ENCODE data around the gene GAS5. TPM values are rescaled to one million over a fixed set of nuclear protein-coding genes. Genes with fewer than 3 reads are reported as not detected.

The GAS5 gene
- total and polyA plus RNA-seq, 9 of the 15 experiments (the other 6 are each of a cell fraction or from before 2014, with no cell fraction given), result 565 to 1,860 (median 1,006) TPM

DNA sequence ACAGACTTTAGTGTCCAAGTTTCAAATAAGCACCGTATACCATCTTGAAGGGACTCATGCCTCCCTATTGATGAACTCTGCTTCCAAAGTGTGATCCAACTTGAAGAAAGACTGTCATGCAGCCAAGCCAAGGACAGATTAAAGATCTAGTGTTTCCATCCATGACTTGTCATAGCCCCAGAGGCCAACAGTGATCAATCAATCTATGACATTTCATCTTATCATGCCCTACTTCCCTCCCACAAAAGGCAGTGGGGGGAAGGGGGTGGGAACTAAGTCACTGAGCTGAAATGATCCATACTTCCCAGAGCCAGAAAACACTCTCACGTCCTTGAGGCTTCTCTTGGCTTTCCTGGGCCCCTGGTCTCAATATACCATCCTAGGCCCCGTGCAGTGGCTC is 45.3 kb upstream of the GAS5 start (continued):
- TF ChIP-seq, protein P1, sequence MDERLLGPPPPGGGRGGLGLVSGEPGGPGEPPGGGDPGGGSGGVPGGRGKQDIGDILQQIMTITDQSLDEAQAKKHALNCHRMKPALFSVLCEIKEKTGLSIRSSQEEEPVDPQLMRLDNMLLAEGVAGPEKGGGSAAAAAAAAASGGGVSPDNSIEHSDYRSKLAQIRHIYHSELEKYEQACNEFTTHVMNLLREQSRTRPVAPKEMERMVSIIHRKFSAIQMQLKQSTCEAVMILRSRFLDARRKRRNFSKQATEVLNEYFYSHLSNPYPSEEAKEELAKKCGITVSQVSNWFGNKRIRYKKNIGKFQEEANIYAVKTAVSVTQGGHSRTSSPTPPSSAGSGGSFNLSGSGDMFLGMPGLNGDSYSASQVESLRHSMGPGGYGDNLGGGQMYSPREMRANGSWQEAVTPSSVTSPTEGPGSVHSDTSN (CRISPR knock-in tag; IDR thresholded peaks at IDR 0.05; ENCODE audit: low read depth), result peak; percentile 82
- TF ChIP-seq, protein P1 (tag; conservative IDR thresholded peaks at IDR 0.05; ENCODE audit: low read depth), result peak; percentile 96
- TF ChIP-seq, protein P2, sequence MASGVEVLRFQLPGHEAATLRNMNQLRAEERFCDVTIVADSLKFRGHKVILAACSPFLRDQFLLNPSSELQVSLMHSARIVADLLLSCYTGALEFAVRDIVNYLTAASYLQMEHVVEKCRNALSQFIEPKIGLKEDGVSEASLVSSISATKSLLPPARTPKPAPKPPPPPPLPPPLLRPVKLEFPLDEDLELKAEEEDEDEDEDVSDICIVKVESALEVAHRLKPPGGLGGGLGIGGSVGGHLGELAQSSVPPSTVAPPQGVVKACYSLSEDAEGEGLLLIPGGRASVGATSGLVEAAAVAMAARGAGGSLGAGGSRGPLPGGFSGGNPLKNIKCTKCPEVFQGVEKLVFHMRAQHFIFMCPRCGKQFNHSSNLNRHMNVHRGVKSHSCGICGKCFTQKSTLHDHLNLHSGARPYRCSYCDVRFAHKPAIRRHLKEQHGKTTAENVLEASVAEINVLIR (CRISPR knock-in tag; IDR thresholded peaks at IDR 0.05), result no peak
- TF ChIP-seq, protein P3, sequence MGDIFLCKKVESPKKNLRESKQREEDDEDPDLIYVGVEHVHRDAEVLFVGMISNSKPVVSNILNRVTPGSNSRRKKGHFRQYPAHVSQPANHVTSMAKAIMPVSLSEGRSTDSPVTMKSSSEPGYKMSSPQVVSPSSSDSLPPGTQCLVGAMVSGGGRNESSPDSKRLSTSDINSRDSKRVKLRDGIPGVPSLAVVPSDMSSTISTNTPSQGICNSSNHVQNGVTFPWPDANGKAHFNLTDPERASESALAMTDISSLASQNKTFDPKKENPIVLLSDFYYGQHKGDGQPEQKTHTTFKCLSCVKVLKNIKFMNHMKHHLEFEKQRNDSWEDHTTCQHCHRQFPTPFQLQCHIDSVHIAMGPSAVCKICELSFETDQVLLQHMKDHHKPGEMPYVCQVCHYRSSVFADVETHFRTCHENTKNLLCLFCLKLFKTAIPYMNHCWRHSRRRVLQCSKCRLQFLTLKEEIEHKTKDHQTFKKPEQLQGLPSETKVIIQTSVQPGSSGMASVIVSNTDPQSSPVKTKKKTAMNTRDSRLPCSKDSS (IDR thresholded peaks at IDR 0.05; ENCODE audit: low read depth, partially characterized antibody), result no peak
- TF ChIP-seq MAZ (CRISPR knock-in tag; conservative IDR thresholded peaks at IDR 0.05 in 1 of 2, IDR thresholded peaks at IDR 0.05 in 1 of 2) (peak in 1 of 2 experiments; percentile 32; a peak in 2 of 4 replicates), PML (IDR thresholded peaks at IDR 0.05; ENCODE audit: low read length) (no peak), RCOR1 (IDR thresholded peaks at IDR 0.05; ENCODE audit: borderline replicate concordance in 1 of 2, low read depth in 2 of 2, low read length in 2 of 2) (peak in 1 of 2 experiments; percentile 39; a peak in 1 of 4 replicates), FOS (IDR thresholded peaks at IDR 0.05; ENCODE audit: extremely low read depth, insufficient read length) (no peak), MEIS2 (IDR thresholded peaks at IDR 0.05; ENCODE audit: partially characterized antibody) (peak; percentile 98), NFE2 (IDR thresholded peaks at IDR 0.05; ENCODE audit: low read depth) (peak; percentile 40), CREM (IDR thresholded peaks at IDR 0.05; ENCODE audit: low read depth) (peak; percentile 54), SRSF9 (IDR thresholded peaks at IDR 0.05; ENCODE audit: borderline replicate concordance, low read depth, low read length) (no peak), ELF4 (CRISPR knock-in tag; IDR thresholded peaks at IDR 0.05) (no peak), ZNF324 (CRISPR knock-in tag; IDR thresholded peaks at IDR 0.05) (no peak), SIX5 (IDR thresholded peaks at IDR 0.05; ENCODE audit: borderline replicate concordance in 1 of 2, insufficient read depth in 1 of 2, low read depth in 1 of 2, low read length in 2 of 2) (no peak), RBM22 (IDR thresholded peaks at IDR 0.05; ENCODE audit: low read depth, low read length, poor library complexity, severe bottlenecking) (no peak), SRSF1 (IDR thresholded peaks at IDR 0.05; ENCODE audit: low read depth, low read length) (no peak), DPF2 (IDR thresholded peaks at IDR 0.05) (0 out of 2 replicates have a peak, but pooled peaks have one; percentile 13)
- TF ChIP-seq, protein P4, sequence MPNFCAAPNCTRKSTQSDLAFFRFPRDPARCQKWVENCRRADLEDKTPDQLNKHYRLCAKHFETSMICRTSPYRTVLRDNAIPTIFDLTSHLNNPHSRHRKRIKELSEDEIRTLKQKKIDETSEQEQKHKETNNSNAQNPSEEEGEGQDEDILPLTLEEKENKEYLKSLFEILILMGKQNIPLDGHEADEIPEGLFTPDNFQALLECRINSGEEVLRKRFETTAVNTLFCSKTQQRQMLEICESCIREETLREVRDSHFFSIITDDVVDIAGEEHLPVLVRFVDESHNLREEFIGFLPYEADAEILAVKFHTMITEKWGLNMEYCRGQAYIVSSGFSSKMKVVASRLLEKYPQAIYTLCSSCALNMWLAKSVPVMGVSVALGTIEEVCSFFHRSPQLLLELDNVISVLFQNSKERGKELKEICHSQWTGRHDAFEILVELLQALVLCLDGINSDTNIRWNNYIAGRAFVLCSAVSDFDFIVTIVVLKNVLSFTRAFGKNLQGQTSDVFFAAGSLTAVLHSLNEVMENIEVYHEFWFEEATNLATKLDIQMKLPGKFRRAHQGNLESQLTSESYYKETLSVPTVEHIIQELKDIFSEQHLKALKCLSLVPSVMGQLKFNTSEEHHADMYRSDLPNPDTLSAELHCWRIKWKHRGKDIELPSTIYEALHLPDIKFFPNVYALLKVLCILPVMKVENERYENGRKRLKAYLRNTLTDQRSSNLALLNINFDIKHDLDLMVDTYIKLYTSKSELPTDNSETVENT (CRISPR knock-in tag; IDR thresholded peaks at IDR 0.05), result no peak
- TF ChIP-seq, protein P5, sequence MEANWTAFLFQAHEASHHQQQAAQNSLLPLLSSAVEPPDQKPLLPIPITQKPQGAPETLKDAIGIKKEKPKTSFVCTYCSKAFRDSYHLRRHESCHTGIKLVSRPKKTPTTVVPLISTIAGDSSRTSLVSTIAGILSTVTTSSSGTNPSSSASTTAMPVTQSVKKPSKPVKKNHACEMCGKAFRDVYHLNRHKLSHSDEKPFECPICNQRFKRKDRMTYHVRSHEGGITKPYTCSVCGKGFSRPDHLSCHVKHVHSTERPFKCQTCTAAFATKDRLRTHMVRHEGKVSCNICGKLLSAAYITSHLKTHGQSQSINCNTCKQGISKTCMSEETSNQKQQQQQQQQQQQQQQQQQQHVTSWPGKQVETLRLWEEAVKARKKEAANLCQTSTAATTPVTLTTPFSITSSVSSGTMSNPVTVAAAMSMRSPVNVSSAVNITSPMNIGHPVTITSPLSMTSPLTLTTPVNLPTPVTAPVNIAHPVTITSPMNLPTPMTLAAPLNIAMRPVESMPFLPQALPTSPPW (CRISPR knock-in tag; IDR thresholded peaks at IDR 0.05), result peak; percentile 80
